Measurements from ENCODE around the gene CELSR3.

DNA sequence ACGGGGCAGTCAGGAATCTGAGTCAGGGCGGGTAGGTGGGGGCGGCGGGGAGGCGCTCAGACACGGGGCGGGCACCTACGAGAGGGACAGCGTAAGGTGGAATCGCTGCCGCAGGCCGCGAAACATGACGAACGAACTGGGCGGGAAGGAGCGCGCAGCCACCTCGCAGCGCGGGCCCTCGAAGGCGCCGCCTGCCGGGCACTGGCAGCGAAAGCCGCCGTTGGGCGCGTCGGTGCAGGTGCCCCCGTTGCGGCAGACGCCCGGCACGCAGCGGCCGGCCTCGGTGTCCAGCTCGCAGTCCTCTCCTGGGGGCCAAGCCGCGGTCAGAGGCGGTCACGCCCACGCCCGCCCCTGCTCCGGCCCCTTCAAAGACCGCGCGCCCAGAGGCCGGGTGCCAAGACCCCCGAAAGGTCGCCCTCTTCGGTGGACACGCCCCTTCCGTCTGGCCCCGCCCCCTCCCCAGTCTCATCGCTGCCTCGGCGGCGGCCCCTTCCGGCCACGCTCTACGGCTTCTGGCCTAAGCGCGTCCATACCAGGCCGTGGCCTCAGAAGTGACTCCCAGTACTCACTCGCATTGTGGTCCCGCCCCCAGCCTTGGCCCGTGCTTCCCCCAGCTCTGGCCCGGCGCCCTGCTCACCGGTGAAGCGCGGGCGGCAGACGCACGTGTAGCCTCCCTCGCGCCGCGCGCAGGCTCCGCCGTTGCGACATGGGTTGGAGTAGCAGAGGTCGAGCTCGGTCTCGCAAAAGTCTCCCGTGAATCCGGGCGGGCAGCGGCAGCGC, 6.4 kb downstream of the CELSR3 start:
- TF ChIP-seq, protein P1, sequence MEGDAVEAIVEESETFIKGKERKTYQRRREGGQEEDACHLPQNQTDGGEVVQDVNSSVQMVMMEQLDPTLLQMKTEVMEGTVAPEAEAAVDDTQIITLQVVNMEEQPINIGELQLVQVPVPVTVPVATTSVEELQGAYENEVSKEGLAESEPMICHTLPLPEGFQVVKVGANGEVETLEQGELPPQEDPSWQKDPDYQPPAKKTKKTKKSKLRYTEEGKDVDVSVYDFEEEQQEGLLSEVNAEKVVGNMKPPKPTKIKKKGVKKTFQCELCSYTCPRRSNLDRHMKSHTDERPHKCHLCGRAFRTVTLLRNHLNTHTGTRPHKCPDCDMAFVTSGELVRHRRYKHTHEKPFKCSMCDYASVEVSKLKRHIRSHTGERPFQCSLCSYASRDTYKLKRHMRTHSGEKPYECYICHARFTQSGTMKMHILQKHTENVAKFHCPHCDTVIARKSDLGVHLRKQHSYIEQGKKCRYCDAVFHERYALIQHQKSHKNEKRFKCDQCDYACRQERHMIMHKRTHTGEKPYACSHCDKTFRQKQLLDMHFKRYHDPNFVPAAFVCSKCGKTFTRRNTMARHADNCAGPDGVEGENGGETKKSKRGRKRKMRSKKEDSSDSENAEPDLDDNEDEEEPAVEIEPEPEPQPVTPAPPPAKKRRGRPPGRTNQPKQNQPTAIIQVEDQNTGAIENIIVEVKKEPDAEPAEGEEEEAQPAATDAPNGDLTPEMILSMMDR (IDR thresholded peaks at IDR 0.05; ENCODE audit: insufficient read depth, low read length), result peak; percentile 70
- TF ChIP-seq POLR2AphosphoS5 (IDR thresholded peaks at IDR 0.05; ENCODE audit: low read depth) (no peak), SPI1 (IDR thresholded peaks at IDR 0.05; ENCODE audit: borderline replicate concordance, low read depth) (no peak), GABPA (IDR thresholded peaks at IDR 0.05; ENCODE audit: low read depth) (no peak)
- TF ChIP-seq, protein P2, sequence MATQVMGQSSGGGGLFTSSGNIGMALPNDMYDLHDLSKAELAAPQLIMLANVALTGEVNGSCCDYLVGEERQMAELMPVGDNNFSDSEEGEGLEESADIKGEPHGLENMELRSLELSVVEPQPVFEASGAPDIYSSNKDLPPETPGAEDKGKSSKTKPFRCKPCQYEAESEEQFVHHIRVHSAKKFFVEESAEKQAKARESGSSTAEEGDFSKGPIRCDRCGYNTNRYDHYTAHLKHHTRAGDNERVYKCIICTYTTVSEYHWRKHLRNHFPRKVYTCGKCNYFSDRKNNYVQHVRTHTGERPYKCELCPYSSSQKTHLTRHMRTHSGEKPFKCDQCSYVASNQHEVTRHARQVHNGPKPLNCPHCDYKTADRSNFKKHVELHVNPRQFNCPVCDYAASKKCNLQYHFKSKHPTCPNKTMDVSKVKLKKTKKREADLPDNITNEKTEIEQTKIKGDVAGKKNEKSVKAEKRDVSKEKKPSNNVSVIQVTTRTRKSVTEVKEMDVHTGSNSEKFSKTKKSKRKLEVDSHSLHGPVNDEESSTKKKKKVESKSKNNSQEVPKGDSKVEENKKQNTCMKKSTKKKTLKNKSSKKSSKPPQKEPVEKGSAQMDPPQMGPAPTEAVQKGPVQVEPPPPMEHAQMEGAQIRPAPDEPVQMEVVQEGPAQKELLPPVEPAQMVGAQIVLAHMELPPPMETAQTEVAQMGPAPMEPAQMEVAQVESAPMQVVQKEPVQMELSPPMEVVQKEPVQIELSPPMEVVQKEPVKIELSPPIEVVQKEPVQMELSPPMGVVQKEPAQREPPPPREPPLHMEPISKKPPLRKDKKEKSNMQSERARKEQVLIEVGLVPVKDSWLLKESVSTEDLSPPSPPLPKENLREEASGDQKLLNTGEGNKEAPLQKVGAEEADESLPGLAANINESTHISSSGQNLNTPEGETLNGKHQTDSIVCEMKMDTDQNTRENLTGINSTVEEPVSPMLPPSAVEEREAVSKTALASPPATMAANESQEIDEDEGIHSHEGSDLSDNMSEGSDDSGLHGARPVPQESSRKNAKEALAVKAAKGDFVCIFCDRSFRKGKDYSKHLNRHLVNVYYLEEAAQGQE (IDR thresholded peaks at IDR 0.05; ENCODE audit: insufficient replicate concordance, low read depth), result peak; percentile 11

Data from HL-60 (cell line).